ENCODE results near the gene KATNBL1.
"Not testable (repeated sequence)": the region's sequence is repeated elsewhere in the genome, so short reads cannot be mapped to it uniquely, and the experiment has no call there.

Gene KATNBL1

DNA sequence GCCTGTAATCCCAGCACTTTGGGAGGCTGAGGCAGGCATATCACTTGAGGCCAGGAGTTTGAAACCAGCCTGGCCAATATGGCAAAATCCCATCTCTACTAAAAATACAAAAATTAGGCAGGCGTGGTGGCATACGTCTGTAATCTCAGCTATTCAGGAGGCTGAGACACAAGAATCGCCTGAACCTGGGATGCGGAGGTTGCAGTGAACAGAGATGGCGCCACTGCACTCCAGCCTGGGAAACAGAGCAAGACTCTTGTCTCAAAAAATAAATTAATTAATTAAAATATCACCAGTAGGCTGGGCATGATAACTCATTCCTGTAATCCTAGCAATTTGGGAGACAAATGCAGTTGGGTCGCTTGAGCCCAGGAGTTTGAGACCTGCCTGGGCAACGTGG is 16.6 kb downstream of the KATNBL1 start:
- DNase-seq (ENCODE audit: low read depth), result not testable (repeated sequence)

DNA sequence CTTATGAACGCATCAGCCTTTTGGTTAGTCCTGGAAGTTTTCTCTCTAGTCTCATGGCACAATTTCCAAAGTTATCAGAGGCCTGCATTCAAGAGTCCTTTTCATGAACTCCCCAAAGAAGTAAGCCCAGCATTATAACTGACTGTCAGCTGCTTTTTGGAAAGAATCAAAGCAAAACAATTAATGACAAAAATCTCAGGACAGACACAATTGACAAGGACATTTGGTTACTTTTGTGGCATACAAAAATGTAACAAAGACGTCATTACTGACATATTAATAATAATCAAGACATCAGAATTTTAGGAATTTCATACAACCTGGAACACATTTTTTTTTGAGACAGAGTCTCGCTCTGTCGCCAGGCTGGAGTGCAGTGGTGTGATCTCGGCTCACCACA is 21.2 kb downstream of the KATNBL1 start:
- peak; percentile 40 for DNase-seq (ENCODE audit: low read depth)

- no peak for DNase-seq (ENCODE audit: low read depth)
These were observed 24.2 kb downstream of the KATNBL1 start for GRCh38 chr15:34185666-34186065.

DNA sequence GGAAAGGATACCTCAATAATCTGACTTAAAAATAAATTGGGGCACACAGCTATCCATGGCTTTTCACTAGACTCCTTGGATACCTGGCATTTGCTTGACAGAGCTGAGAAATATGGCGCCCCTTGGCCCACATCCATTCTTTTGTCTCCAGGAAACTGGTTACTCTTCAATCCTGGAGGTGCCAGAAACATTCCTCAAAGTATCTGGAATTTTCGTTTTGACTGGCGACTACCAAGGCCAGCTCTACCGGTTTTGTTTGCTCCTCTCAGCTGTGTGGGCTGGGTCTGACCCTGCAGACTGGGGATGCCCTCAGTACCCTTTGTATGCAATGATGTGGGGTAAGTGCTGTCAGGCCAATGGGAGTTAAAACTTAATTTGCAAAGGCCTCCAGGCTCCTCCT is 27.0 kb downstream of the KATNBL1 start:
- DNase-seq (ENCODE audit: low read depth), result no peak

DNA sequence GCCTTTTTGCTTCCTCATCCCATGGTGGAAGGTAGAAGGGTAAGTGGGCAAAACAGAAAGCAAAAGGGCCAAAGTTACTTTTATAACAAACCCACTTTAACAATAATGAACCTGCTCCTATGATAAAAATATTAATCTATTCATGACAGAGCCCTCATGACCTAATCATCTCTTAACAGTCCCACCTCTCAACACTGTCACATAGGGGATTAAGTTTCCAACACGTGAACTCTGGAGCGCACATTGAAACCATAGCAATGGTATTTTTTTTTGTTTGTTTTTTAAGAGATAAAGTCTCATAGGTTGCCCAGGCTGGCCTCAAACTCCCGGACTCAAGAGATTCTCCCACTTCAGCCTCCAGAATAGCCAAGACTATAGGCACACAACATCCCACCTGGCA is 30.7 kb downstream of the KATNBL1 start:
- DNase-seq (ENCODE audit: low read depth), result no peak

DNA sequence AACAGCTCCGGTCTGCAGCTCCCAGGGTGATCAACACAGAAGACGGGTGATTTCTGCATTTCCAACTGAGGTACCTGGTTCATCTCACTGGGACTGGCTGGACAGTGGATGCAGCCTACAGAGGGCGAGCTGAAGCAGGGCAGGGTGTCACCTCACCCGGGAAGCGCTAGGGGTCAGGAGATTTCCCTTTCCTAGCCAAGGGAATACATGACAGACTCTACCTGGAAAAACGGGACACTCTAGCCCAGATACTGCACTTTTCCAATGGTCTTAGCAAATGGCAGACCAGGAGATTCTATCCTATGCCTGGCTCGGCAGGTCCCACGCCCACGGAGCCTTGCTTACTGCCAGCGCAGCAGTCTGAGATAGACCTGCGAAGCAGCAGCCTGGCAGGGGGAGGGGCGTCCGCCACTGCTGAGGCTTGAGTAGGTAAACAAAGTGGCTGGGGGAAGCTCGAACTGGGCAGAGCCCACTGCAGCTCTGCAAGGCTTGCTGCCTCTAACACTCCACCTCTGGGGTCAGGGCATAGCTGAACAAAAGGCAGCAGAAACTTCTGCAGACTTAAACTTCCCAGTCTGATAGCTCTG is 43.8 kb downstream of the KATNBL1 start:
- DNase-seq (ENCODE audit: low read depth), result not testable (repeated sequence)

- no peak for DNase-seq (ENCODE audit: low read depth)
These were observed 48.5 kb downstream of the KATNBL1 start for GRCh38 chr15:34161329-34161963.

- DNase-seq (ENCODE audit: low read depth), result no peak
These were observed 49.2 kb downstream of the KATNBL1 start for GRCh38 chr15:34160735-34161134.

- no peak for DNase-seq (ENCODE audit: low read depth)
These were observed 51.5 kb downstream of the KATNBL1 start for GRCh38 chr15:34158355-34158754.

DNA sequence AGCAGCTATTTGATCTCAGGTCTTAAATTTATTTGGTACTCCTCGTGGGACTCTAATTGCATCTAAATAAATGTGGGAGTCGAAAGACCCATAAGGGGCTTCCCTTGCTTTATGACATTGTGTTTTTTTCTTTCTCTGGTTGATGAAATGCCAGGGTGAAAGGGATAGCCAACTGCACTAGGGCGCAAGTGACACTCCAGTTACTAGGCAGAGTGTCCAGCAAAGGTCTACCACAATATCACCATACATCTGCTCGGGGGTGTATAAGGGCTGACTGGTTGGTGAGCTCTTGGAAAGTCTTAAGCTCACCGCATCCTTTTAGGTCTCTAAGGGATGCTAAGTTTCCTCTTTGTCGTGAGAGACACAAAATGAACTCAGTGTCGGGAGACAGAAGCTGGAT is 54.0 kb downstream of the KATNBL1 start:
- DNase-seq (ENCODE audit: low read depth), result no peak

- peak; percentile 5 for DNase-seq (ENCODE audit: low read depth)
These were observed 55.1 kb downstream of the KATNBL1 start for GRCh38 chr15:34154725-34155204.

GRCh38 chr15:34147371-34148140 is 62.3 kb downstream of the KATNBL1 start:
- no peak for DNase-seq (ENCODE audit: low read depth)

- DNase-seq (ENCODE audit: low read depth), result peak; percentile 13
These were observed 76.4 kb downstream of the KATNBL1 start for GRCh38 chr15:34133511-34133910.

DNA sequence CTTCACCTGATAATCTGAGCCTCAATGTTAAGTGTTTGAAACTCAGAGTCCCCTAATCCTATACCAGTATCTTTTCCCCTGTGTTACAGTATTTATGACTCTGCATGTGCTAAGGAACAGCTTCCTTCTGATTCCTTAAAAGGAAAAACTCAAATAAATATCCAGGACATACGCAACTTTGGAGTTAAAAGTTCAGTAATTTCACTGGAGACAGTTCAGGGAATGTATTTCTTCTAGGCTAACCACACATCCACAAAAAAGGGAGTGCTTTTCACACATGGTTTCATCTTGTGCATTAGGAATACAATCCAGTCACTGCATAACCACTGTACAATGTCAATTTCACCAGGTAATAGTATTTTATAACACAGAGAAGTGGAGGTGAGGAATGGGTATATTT is 77.0 kb downstream of the KATNBL1 start:
- DNase-seq (ENCODE audit: low read depth), result peak; percentile 39

GRCh38 chr15:34128898-34129297 is 81.0 kb downstream of the KATNBL1 start:
- no peak for DNase-seq (ENCODE audit: low read depth)

GRCh38 chr15:34126522-34126921 is 83.4 kb downstream of the KATNBL1 start:
- no peak for DNase-seq (ENCODE audit: low read depth)

GRCh38 chr15:34125945-34126344 is 84.0 kb downstream of the KATNBL1 start:
- no peak for DNase-seq (ENCODE audit: low read depth)

DNA sequence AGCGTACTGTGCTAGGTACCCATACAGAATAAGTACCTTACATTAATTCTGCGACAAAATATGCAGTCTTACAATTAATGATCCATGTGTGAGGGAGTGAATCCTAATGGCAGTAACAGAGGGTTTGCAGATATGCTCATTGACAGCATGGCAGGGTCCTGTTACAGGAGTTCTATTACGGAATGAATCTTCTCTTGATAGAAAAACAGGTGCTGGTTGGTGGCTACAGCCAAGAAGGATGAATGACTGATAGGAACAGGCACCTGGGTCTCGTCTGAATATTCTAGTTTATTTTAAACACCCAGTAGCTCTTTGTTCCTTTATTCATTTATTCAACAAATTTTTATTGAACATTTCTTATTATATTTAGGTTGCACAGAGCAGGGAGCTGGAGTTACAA is 85.2 kb downstream of the KATNBL1 start:
- DNase-seq (ENCODE audit: low read depth), result no peak

DNA sequence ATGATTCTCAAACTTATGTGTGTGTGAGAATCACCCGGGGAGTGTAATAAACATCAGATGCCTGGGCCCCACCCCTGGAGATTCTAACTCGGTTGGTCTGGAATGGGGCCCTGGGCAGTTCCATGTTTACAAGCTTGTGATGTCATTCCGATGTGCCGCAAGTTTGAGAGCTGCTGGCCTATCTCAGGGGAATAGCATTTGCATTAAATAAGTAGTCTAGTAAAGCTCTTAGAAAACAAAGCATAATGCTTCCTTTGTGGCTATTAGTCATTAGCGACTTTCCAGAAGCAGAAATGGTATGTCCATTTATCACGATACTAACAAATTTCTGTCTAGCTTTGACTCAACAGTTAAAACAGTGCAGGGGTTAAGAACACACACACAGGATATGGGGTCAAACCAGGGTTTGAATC is 87.1 kb downstream of the KATNBL1 start:
- DNase-seq (ENCODE audit: low read depth), result peak; percentile 98

GRCh38 chr15:34121786-34122185 is 88.1 kb downstream of the KATNBL1 start:
- DNase-seq (ENCODE audit: low read depth), result not testable (repeated sequence)

GRCh38 chr15:34120420-34120819 is 89.5 kb downstream of the KATNBL1 start:
- not testable (repeated sequence) for DNase-seq (ENCODE audit: low read depth)

DNA sequence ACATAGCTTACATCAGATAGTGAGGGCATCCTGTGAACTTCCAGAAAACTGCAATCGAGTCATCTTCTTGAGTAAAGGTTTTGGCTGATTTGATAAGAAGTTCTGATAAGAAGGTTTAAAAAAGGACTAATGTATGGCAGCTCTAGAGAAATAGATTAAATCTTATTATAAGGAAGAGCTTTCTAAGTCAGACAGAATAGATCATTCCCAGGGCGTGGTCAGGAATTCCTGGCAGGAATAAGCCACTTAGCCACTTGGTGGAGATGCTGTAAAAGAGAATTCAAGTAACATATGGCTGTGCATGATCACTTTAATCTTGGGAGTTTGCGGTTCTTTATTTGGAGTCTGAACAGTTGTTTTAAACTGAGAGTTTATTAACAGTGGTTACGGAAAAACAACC is 90.6 kb downstream of the KATNBL1 start:
- DNase-seq (ENCODE audit: low read depth), result peak; percentile 71

DNA sequence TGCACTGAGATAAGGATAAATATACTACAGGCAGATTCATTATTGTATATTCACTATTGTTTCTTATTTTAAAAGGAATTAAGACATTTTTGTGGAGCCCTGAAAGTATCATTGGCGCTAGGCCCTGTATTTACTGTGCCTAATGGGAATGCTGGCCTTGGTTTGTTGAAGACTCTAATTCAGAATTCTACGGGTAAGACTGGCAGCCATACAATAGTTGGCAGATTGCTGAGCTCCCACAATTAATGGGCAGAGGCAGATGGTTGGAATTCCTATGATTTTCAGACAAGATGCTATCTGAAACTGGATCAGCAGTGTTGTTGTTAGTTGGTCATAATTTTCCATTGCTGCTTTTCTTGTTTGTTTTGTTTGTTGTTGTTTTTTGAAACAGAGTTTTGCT is 93.3 kb downstream of the KATNBL1 start:
- peak; percentile 49 for DNase-seq (ENCODE audit: low read depth)
